Ishikawa (cell line): Measurements from ENCODE around the gene ARHGAP45.

Source experiments
- CEBPB ChIP-seq: IDR thresholded peaks from 2 replicates; pipeline ENCODE4 v1.6.1; 2012
- CREB1 ChIP-seq: IDR thresholded peaks from 2 replicates; pipeline ENCODE4 v1.6.1; 2012; ENCODE audit warnings: low read depth
- EGR1 ChIP-seq: IDR thresholded peaks from 2 replicates; pipeline ENCODE4 v1.6.1; 2012
- EP300 ChIP-seq: IDR thresholded peaks from 2 replicates; pipeline ENCODE4 v1.6.1; 2012; ENCODE audit warnings: borderline replicate concordance
- FOXM1 ChIP-seq: IDR thresholded peaks from 2 replicates; pipeline ENCODE4 v1.6.1; 2012; ENCODE audit warnings: low read depth, borderline replicate concordance
- NFIC ChIP-seq: IDR thresholded peaks from 2 replicates; pipeline ENCODE4 v1.6.1; 2012
- RAD21 ChIP-seq: IDR thresholded peaks from 2 replicates; pipeline ENCODE4 v1.6.1; 2012; ENCODE audit warnings: low read depth
- REST ChIP-seq: IDR thresholded peaks from 2 replicates; pipeline ENCODE4 v1.6.1; 2012; ENCODE audit warnings: low read depth, mild to moderate bottlenecking
- TAF1 ChIP-seq: IDR thresholded peaks from 2 replicates; pipeline ENCODE4 v1.6.1; 2012; ENCODE audit warnings: low read depth, mild to moderate bottlenecking
- TCF12 ChIP-seq: IDR thresholded peaks from 2 replicates; pipeline ENCODE4 v1.6.1; 2012; ENCODE audit warnings: low read depth
- TEAD4 ChIP-seq: IDR thresholded peaks from 2 replicates; pipeline ENCODE4 v1.6.1; 2012
- USF1 ChIP-seq: IDR thresholded peaks from 2 replicates; pipeline ENCODE4 v1.6.1; 2012
- YY1 ChIP-seq: IDR thresholded peaks from 2 replicates; pipeline ENCODE4 v1.6.1; 2012; ENCODE audit warnings: low read depth
- ZBTB7A ChIP-seq: IDR thresholded peaks from 2 replicates; pipeline ENCODE4 v1.6.1; 2012; ENCODE audit warnings: low read depth
- TF ChIP-seq, protein P1 (sequence below): IDR thresholded peaks from 2 replicates; pipeline ENCODE4 v1.6.1; 2012

Gene ARHGAP45

DNA sequence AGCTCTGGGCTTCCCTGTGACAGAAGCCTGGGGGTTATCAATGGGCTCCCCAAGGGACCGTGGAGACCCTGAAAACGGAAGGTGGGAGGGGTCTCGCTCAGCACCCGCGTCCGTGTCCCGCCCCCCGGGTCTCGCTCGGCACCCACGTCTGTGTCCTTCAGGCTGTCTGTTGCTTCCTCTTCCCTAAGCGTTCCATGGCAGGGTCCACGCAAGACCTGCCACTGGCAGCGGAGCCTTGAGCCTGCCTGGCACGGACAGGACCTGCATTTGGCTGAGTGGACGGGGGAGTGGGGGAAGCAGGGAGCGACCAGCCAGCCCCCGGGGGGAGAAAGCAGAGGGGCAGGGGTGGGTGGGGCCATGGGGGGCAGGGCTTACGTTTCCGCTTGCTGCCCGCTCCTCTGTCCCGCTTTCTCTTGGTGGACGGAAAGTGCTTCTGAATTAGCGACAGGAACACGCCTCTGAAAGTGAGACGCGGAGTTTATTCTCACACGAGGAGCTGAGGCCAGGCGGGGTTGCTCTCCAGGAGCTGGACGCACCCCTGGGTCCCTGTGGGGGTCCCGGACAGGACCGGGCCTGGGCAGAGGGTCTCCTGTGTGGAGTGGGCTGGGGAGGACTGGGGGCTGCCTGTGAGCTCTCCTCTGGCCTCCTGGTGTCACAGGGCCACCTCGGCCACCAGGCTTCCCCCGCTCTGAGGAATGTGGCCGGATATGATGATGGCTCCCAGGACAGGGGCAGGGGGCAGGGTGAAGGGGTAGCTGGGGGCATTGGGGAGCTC, 48.9 kb downstream of the ARHGAP45 start:
- no peak for TF ChIP-seq ZBTB7A
- TF ChIP-seq YY1: no peak
- TF ChIP-seq TAF1: no peak
- TF ChIP-seq USF1: no peak
- TF ChIP-seq REST: no peak

DNA sequence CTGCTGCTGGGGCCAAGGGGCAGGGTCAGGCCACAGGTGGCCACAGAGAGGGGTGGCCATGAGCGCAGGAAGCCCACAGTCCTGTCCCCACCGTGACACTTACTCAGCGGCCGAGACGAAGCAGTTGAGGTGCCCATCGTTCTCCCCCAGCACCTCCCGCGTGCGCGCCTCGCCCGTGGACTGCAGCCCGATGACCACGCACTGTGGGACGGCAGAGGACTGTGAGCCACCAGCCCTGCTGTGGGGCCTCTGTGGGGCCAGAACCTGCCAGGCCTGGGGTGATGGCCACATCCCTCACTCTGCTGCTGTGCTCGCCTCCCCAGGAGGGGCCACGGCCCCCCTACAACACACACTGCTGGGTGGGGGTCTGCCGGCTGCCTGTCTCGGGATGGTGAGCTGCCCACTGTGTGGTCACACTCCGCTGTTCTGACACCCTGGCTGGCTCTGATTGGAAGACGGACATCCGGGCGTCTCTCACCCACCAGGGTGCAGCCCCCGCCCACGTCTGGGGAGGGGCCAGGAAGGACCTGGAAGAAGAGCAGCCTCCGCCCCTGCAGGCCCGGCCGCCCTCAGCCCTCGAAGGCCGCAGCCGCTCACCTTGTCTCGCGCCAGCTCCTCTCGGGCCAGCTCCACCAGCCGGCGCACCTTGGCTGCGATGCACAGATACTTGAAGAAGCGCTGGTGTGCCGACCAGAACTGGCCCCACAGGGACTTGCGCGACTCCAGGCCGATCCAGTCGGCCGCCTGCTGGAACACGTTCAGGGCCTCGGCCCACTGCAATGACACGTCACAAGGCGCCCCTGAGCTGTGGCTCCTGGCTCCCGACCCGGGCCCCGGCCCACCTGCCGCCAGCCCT, 50.0 kb downstream of the ARHGAP45 start:
- no peak for TF ChIP-seq RAD21
- no peak for TF ChIP-seq CREB1
- no peak for TF ChIP-seq REST
- TF ChIP-seq TCF12: no peak
- TF ChIP-seq, protein P1, sequence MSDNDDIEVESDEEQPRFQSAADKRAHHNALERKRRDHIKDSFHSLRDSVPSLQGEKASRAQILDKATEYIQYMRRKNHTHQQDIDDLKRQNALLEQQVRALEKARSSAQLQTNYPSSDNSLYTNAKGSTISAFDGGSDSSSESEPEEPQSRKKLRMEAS: no peak
- TF ChIP-seq EP300: no peak
- 0 out of 2 replicates have a peak, but pooled peaks have one; percentile 11 for TF ChIP-seq ZBTB7A
- no peak for TF ChIP-seq EGR1

GRCh38 chr19:1117654-1118053, 50.7 kb downstream of the ARHGAP45 start:
- TF ChIP-seq TAF1: no peak
- TF ChIP-seq TCF12: no peak
- no peak for TF ChIP-seq ZBTB7A
- no peak for TF ChIP-seq FOXM1
- TF ChIP-seq, protein P1: no peak
- no peak for TF ChIP-seq EGR1
- no peak for TF ChIP-seq CREB1
- no peak for TF ChIP-seq EP300
- TF ChIP-seq RAD21: no peak
- TF ChIP-seq NFIC: no peak
- TF ChIP-seq YY1: no peak
- no peak for TF ChIP-seq USF1

- TF ChIP-seq TAF1 (no peak), RAD21 (no peak), YY1 (no peak), FOXM1 (no peak), ZBTB7A (no peak), EGR1 (no peak), CREB1 (no peak), NFIC (no peak), TCF12 (no peak), TEAD4 (no peak), CEBPB (no peak), REST (no peak), USF1 (no peak), EP300 (no peak)
- TF ChIP-seq, protein P1: no peak
Observed at GRCh38 chr19:1118999-1119398, 52.0 kb downstream of the ARHGAP45 start.
